ENCODE data around the gene ERGIC1.
"Not testable (repeated sequence)": the region's sequence is repeated elsewhere in the genome, so short reads cannot be mapped to it uniquely, and the experiment has no call there.

ERGIC1 gene

GRCh38 chr5:172847584-172847983 is 13.5 kb downstream of the ERGIC1 start:
- DNase-seq (ENCODE audit: low spot score): not testable (repeated sequence)

- DNase-seq (ENCODE audit: low spot score): no peak
Measured at GRCh38 chr5:172848419-172848818, 14.4 kb downstream of the ERGIC1 start.

DNA sequence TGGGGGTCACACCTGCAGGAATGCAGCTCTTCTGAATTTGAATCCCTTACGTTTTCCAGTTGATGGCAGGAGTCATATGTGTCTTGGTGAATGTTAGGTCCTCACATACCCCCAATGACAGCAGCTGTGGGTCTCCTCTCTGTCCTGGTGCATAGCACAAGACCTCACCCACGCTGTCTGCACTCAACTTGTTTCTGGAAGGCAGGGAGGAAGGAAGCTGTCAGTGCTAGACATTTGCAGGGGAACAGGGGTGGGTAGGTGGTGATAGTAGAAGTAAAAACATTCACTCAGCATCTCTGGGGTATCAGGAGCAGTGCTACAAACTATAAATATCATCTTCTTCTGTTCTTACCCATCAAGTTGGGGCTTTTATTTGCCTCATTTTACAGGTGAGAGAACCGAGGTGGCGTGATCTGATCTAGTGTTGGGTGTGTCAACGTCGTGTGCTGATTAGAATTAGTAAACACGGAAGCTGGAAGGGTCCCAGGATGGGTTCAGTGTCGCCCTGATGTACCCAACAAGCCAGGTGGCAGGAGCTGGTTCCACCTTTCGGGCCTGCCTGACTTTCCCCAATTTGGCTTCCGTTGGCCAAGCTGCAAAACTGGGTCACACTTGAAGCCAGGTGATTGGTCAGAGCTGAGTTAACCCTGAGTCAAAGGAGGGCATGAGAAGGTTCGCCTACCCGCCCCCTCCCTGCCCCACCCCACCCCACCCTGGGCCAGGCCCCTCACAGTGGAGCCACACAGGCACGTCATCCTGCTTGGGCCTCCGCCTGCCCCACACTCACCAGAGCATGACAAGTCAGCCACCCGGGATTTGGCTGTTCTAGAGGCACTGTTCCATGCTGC is 15.8 kb downstream of the ERGIC1 start:
- peak; percentile 39 for DNase-seq (ENCODE audit: low spot score)

- no peak for DNase-seq (ENCODE audit: low spot score)
Measured at GRCh38 chr5:172850454-172850797, 16.4 kb downstream of the ERGIC1 start.

DNA sequence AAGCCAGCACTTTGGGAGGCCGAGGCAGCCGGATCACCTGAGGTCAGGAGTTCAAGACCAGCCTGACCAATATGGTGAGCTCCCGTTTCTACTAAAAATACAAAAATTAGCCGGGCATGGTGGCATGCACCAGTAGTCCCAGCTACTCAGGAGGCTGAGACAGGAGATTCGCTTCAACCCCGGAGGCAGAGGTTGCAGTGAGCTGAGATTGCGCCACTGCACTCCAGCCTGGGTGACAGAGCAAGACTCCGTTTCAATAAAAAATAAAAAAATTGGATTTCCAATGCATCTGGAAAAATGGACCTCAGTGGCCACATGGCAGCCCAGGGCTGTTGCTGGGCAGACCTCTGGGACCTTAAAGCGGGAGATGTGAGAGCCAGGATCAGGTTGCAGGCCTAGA is 17.2 kb downstream of the ERGIC1 start:
- DNase-seq (ENCODE audit: low spot score): not testable (repeated sequence)

DNA sequence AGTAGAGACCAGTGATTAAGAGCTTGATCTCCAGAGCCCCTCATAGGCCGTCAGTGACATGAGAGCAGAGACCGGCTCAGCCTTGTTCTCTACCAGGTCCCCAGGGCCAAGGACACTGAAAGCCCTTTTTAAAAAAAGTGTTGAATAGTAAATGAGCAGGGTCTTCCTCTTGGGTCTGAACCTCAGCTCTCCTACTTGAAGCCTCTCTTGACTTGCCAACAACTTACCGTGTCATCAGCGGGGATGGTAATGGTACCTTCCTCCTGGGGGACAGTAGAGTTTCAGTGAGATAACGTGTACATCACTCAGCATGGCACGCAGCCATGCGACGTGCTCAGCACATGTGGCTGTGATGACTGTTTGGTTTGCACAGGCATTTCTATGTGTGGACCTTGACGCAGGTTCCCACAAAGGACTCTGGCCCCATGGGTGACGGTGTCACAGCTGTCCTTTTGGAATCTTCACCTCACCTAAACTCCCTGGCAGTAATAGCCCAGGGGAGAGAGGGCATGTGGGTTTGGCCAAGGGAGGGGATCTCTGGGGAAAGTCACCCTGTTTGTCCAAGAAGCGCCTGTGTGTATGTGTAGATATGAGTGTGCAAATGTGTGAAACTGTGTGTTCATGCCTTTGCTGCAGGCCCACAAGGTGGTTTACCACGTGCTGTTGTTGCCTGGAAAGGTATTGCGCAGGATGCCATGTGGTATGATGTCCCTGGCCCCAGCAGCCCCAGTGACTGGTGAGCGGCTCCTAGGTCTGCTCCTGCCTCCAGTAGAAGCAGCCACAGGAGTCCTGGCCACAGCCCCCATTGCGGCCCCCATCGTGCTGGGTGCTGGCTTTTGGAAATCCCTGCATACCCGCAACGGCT is 18.7 kb downstream of the ERGIC1 start:
- no peak for DNase-seq (ENCODE audit: low spot score)

DNA sequence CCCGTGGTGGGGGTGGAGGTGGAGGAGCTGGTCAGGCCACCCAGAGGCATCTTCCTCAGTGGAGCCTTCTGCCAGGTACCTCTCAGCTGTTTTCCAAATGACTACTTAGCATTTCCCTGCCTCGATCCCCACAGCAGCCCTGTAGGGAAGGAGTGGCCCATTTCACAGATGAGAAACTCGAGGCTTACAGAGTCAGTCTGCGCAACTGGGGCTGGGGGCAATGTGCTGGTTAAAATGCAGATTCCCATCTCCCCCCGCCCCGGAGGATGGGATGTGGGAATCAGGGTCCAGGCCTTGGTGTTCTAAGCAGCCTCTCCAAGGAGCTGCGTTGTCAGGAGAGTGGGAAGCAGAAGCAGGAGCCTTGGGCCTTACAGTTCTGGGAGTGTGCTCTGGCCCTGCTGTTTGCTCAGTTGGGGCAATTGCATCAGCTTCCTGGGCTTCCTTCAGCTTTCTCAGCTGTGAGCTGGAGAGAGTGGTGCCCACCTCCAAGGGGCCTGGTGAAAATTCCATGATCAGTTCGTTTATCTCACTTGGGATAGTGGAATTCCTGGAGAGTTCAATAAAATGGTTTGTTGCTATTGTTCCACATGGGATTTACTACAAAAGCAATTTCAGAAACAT is 19.4 kb downstream of the ERGIC1 start:
- DNase-seq (ENCODE audit: low spot score): no peak

GRCh38 chr5:172854451-172854871 is 20.4 kb downstream of the ERGIC1 start:
- no peak for DNase-seq (ENCODE audit: low spot score)

GRCh38 chr5:172854971-172855370 is 20.9 kb downstream of the ERGIC1 start:
- no peak for DNase-seq (ENCODE audit: low spot score)

DNA sequence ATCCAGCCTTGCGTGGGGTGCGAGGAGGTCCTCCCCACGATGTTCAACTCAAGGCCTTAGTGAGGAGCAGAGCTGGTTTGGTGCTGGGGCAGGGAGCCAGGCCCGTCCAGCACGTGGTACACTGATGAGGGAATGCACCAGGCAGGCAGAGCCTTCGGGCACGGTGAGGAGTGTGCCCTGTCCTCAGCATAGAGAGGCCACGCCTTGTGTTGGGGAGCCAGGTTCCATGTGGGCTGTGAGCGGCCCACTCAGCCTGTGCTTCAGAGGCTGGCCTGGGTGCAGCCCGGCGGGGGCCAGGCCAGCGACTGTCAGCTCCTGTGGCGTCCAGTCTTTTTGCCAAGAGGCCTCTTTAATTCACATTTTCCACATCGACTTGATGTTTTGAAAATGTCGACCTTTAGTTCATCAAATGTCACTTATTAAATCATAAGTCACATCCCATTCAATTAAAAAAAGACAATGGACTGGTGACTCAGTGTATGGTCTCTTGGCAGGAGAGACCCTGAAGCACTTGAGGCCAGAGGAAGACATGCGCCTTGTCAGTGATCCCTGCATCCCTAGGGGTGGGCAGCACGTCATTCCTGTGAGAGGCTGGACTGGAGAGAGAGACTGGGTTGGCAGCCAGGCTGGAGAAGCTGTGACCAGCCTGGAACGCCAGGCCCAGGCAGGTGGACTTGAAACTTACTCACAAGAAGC is 21.7 kb downstream of the ERGIC1 start:
- no peak for DNase-seq (ENCODE audit: low spot score)

DNA sequence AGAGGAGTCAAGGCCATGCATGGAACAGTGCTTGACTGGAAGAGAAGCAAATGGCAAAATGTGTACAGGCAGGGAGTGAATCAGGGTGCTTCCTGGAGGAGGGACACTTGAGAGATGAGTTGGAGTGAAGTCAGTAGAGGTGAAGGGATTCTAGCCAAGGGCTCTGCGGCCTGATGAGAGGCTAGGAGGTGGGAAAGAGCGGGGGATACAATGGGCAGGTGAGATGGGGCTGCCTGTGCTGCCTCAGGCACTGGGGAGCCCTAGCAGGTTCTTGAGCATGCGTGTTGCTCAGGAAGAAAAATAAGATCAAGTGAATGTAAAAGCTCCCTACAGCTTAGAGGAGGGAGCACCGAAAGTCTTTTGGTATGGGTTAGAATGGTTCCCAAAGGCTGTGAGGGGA is 22.3 kb downstream of the ERGIC1 start:
- DNase-seq (ENCODE audit: low spot score): no peak

DNA sequence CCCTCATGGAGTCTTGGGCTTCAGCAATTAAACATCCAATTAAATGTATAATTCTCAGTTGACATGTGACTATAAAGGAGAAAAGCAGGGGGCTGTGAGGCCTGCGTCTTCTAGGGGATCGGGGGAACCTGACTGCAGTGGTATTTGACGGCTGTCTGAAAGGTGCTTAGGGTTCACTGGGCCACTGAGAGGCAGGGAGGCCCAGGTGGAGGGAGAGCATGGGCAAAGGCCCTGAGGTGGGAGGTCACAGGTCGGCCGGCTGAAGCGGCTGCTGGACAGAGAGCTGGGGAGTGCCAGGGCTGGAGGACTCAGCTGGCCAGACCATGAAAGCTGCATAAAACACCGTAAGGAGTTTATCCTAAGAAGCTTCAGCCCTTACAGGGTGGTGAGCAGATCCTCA is 23.9 kb downstream of the ERGIC1 start:
- DNase-seq (ENCODE audit: low spot score): no peak

DNA sequence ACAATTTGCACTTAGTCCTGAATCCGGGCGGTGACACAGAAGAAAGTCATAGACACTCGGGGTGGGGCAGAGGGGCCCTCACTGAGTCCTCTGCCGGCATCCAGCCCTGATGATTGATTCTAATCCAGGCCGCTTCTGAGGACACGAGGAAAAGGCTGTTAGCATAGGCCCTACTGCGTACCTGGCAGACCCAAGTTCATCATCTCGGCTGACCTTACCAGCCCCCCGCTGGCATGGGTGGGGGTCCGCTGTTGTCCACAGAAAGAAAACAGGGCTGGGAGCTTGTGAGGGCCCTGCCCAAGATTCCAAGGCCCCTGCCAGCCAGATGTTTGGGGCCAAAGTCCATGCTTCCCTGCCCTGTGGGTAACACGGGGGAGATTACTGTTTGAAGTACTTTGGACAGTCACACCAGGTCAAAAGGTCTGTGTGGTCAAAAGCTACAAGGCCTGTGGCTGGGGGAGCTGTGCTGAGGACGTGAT is 24.5 kb downstream of the ERGIC1 start:
- DNase-seq (ENCODE audit: low spot score): peak; percentile 41

GRCh38 chr5:172858990-172859811 is 25.1 kb downstream of the ERGIC1 start:
- peak; percentile 45 for DNase-seq (ENCODE audit: low spot score)

DNA sequence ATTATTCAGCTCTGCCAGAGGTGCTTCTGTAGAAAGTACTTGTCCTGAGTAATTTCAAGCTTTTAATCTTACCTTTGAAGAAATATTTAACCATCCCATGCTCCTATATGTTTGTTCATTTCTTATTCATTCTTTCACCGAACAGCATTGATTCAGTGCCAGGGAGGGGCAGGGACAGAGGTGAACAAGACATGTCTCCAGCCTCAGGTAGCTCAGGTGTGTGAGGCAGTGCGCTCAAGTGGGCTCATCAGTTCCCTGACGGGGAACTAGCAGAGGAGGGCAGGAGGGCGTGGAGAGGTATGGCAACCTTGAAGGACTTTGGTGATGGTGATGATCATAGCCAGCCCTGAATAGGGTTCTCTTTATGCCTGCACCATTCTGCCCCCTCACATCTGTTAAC is 25.9 kb downstream of the ERGIC1 start:
- no peak for DNase-seq (ENCODE audit: low spot score)

DNA sequence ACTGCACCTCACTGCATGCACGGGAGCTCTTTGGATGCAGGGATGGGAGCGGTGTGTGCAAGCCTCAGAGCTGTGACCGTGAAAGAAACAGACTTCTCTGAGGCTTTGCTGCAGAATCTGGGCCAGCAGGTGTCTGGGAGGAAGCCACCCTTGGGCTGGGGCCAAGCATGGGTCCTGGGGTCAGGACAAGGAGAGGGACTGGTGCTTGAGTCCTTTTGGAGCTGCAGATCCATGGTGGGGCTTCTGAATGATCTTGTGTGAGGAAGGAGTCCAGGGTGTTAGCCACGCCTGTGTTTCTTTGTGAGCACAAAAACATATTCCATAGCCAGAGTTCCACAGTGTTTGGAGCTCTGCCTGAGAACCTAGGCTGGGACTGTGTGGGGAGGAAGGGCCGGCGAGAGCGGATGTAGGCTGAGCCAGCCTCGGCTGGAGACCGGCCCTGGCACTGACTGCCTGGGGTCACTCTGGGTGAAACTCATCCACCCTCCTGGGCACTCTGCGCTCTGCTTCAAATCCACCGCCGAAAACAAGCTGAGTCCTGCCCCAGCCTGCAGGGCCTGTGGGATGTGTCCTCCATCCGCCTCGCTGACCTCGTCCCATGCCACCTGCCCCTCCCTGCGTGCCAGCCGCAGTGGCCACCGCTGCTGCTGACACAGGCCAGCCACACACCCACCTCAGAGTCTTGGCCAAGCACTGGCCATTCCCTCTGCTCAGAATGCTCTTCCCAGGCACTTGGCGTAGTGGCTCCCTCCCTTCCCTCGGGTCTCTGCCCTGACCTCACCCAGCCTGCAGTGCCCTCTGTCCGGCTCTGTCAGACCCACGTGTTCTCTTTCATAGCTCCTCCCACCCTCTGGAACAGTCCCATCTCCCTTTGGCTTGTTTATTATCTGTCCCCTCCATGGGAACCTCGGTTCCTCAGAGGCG is 26.7 kb downstream of the ERGIC1 start:
- DNase-seq (ENCODE audit: low spot score): no peak

DNA sequence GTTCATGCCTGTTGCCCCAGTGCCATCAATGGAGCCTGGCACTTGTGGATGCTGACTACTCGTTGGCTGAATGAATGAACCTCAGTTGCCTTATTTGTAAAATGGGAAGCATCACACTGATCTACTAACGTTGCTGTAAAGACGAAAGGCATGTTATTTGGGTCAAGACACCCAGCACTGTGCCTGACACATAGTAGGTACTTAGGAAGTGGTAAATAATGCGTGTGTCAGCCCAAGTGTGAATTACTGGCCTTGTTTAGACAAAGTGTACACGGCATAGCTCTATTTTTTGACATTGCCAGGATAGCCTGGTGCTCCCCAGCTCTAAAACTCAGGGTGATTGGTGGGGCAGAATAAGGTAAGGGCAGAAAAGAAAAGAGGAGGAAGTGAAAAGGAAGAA is 27.4 kb downstream of the ERGIC1 start:
- DNase-seq (ENCODE audit: low spot score): no peak

- DNase-seq (ENCODE audit: low spot score): no peak
Measured at GRCh38 chr5:172862165-172862801, 28.2 kb downstream of the ERGIC1 start.

GRCh38 chr5:172864171-172864570 is 30.1 kb downstream of the ERGIC1 start:
- DNase-seq (ENCODE audit: low spot score): not testable (repeated sequence)

Measured in LoVo (cell line).